GDM1 (cell line): ENCODE data around the gene NME5.
"Not testable (repeated sequence)": the region's sequence is repeated elsewhere in the genome, so short reads cannot be mapped to it uniquely, and the experiment has no call there.

Experiments used
- DNase-seq: peaks from one replicate; lab custom pipeline; 2025; lab: John Stamatoyannopoulos, UW

NME5 gene

DNA sequence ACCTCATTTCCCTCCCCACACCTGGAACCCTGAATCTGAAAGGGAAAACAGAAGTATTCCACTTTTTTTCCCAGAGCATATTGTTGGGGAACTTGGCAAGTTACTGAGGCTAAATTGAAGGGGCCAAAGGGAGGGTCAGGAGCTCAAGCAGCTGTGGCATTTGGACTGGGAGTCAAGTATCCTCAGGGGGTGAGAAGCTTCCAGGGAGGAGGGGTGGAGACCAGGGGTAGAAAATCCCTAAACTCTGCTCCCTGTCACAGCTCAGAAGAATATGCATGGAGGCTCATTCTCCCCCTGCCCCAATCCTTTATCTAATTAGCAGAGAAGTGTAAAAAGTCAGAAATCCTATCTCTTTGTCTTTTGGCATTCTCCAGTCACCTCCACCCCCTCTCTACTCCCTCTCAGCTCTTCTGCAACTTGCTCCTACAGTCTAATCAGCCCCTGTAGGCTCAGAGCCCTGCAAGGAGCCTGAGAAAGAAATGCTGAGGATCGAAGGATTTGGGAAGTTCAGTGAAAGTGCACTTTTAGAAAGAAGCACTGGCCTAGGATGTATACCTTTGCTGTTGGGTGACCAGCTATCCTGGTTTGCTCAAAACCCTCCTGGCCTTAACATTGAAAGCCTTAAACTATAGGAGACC, 61.1 kb downstream of the NME5 start:
- no peak for DNase-seq

DNA sequence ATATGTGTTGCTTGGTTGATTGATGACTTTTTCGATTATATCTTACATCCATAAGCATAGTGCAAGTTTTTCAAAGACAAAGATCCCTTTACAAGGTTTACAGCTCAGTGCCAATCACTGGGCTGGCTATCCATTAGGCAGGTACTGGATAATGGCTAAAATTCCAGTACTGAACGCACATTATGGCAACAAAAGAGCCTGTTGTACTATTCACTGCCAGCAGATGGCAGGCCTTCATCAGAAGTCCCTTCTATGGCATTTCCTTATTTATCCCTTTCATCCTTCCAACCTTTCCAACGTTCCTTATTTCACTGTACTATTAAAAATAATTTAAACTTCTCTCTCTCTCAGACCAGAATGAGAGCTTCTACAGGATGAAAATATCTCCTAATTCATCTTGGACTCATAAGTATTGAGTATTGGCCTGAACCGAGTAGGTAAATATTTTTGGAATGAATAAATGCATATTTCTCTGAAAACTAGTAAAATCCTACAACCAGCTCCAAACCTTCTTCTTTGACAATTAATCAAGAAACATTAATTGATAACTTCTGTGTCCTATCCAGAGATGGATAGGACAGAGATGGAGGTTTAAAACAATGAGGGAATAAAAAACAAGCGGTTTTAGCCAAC, 62.0 kb downstream of the NME5 start:
- DNase-seq, result no peak

DNA sequence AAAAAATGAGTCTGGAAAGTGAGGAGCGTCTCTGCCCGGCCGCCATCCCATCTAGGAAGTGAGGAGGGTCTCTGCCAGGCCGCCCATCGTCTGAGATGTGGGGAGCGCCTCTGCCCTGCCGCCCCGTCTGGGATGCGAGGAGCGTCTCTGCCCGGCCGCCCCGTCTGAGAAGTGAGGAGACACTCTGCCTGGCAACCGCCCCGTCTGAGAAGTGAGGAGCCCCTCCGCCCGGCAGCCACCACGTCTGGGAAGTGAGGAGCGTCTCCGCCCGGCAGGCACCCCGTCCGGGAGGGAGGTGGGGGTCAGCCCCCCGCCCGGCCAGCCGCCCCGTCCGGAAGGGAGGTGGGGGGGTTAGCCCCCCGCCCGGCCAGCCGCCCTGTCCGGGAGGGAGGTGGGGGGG, 69.2 kb downstream of the NME5 start:
- DNase-seq, result not testable (repeated sequence)

DNA sequence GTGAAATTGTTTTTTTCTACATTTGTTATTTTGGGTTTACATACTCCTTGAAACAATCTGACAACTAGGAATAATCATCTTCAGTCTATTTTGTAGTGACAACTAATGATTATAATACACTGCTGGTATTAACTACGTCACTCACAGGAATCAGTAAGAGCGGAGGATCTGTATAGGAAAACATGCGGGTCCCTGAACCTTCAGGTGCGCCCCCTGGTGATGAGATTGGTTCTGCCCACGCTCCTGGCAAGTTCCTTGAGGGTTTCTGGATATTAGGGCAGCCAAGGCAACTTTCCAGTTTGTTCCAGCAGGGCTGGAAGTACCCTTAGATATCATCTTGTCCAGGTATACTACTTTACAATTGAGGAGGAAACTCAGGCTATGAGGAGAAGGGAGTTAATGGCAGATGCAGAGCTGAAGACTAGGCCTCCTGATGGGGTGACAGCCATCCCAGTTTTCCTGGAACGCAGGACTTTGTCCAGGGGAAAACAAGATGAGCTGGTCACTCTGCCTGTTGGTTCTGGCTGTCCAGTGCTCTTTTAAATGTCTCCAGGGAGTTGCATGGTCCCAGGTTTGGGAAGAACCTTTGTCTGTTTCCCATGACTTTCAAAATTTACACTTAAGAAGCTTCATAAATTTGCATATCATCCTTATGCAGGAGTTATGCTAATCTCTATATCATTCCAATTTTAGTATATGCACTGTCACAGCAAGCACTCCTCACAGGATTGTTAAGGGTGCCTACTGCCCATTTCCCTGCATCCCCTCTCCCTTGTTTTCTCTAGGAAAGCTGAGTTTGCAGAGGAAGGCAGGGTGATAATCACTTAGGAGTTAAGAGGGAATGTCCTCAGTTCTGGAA, 70.3 kb downstream of the NME5 start:
- DNase-seq, result peak; percentile 44

DNA sequence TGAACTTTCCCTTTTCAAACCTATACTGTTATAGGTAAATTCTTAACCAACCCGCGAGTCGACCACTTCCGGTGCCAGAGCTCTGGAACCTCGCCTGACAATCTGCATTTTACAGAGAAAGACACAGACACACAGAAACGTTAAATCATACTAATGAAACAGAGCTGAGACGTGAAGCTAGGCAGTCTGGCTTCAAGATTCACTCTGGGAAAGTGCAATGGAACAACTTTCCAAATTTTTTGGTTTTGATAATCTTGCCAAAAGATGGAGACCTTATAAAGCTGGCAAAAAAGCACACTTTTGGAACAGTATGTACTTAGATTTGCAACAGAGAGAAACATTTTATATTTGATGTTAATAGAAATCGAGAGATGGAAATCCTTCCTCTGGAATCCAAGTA, 71.3 kb downstream of the NME5 start:
- DNase-seq, result no peak
